ENCODE results near the gene TRPV6. TPM values are rescaled to one million over a fixed set of nuclear protein-coding genes. Genes with fewer than 3 reads are reported as not detected.

TRPV6 gene
- total RNA-seq, 6 experiments from 2014 or later: 0.06 to 1.5 (median 0.75) TPM

Other genes with a start within 250 kb of the TRPV6 start
- not detected for gene PRSS1, start 136.3 kb downstream of the TRPV6 start, total RNA-seq
- gene PRSS2, start 114.8 kb downstream of the TRPV6 start, total RNA-seq: under 1 TPM in 1 of 6 experiments, not detected in 5; 0.26 TPM
- 1 to 10 TPM; 1.5 to 6.1 (median 3.2) TPM for gene EPHB6, start 30.7 kb downstream of the TRPV6 start, total RNA-seq
- not detected for gene TRPV5, start 48.0 kb upstream of the TRPV6 start, total RNA-seq
- not detected for gene LLCFC1, start 53.7 kb upstream of the TRPV6 start, total RNA-seq
- 1 to 10 TPM in 2 of 6 experiments, under 1 TPM in 1, not detected in 3; 0.46 to 2.0 (median 1.4) TPM for gene KEL, start 76.6 kb upstream of the TRPV6 start, total RNA-seq
- gene OR9A2, start 141.4 kb upstream of the TRPV6 start, total RNA-seq: not detected
- gene OR6V1, start 166.6 kb upstream of the TRPV6 start, total RNA-seq: not detected
- not detected for gene PIP, start 246.3 kb upstream of the TRPV6 start, total RNA-seq